Activated CD4-positive, alpha-beta T cell treated with anti-CD3 and anti-CD28 coated beads, Interleukin-2, amount 10 ng/mL, durations not matched to agents 24 days and 14 days (primary cell): ENCODE results near the gene ZNF512. TPM values are rescaled to one million over a fixed set of nuclear protein-coding genes. Genes with fewer than 3 reads are reported as not detected.

Experiments used
- DNase-seq: peaks from one replicate; pipeline ENCODE4 v3.0.0; 2022
- H3K27ac Mint-ChIP-seq: one replicate; pipeline ENCODE4 v1.8.0; 2022; ENCODE audit warnings: mild to moderate bottlenecking, mixed read lengths
- H3K27me3 Mint-ChIP-seq: one replicate; pipeline ENCODE4 v1.8.0; 2022; ENCODE audit warnings: mixed read lengths
- H3K36me3 Mint-ChIP-seq: one replicate; pipeline ENCODE4 v1.8.0; 2022; ENCODE audit warnings: low read depth, mild to moderate bottlenecking, mixed read lengths
- H3K4me1 Mint-ChIP-seq: one replicate; pipeline ENCODE4 v1.8.0; 2021; ENCODE audit warnings: mixed read lengths
- H3K4me3 Mint-ChIP-seq: one replicate; pipeline ENCODE4 v1.8.0; 2022; ENCODE audit warnings: mild to moderate bottlenecking, moderate library complexity, mixed read lengths
- H3K9me3 Mint-ChIP-seq: one replicate; pipeline ENCODE4 v1.8.0; 2021; ENCODE audit warnings: mixed read lengths
- intact Hi-C: fragments of 100-400 bp; cut with micrococcal nuclease; formaldehyde crosslinking; loops from one replicate; pipeline ENCODE4 v1.15.1; 2023
- total RNA-seq: library from RNA; stranded (reverse); gene quantifications from 2 replicates; pipeline ENCODE4 v1.2.3, GENCODE V29; 2022

Gene ZNF512
- total RNA-seq, 1 donor from 2014 or later, result 29.0 TPM

DNA sequence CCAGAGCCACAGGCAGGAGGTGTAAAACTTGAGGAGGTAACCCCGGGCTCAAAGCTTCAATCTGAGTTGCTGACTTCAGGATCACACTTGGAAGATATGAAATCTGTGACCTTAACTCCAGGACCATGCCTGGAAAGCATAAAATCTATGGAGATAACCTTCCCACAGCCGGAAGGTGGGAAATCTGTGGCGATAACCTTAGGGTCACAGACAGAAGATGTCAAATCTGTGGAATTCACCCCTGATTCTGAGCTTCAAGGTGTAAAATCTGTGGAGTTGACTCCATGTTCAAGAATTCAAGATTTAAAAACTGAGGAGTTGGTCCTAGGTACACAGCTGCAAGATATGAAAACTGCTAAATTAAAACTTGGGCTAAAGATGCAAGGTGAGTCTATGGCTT lies 11.6 kb upstream of the ZNF512 start:
- peaks cover 41% of the 10 kb centered on the region for H3K27me3 Mint-ChIP-seq
- DNase-seq, result no peak
- H3K36me3 Mint-ChIP-seq, result no peaks in the 10 kb centered on the region
- H3K4me1 Mint-ChIP-seq, result no peaks in the 10 kb centered on the region
- intact Hi-C loops, result no loop called here
- H3K4me3 Mint-ChIP-seq, result no peak overlapping the region
- H3K9me3 Mint-ChIP-seq, result peaks cover 11% of the 10 kb centered on the region
- no peak overlapping the region for H3K27ac Mint-ChIP-seq

DNA sequence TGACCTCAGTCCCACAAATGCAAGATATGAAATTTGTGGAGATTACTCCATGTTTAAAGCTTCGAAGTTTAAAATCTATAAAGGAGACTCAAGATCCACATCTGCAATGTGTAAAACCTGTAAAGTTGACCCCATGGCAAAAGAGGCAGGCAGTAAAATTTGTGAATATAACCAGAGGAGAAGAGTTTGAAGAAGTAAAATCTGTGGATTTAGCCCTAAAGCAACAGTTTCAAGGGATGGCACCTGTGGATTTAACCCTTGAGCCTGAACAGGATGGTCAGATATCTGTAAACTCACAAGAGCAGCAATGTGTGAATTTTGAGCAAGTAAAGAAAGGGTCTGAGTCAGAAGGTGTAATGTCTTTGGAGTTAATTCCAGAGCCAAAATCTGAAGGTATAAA lies 11.2 kb upstream of the ZNF512 start:
- Mint-ChIP-seq H3K27ac (no peak overlapping the region), H3K36me3 (no peaks in the 10 kb centered on the region), H3K27me3 (peaks cover 38% of the 10 kb centered on the region), H3K4me1 (no peaks in the 10 kb centered on the region), H3K9me3 (peaks cover 11% of the 10 kb centered on the region), H3K4me3 (no peak overlapping the region)
- intact Hi-C loops, result no loop called here
- no peak for DNase-seq

DNA sequence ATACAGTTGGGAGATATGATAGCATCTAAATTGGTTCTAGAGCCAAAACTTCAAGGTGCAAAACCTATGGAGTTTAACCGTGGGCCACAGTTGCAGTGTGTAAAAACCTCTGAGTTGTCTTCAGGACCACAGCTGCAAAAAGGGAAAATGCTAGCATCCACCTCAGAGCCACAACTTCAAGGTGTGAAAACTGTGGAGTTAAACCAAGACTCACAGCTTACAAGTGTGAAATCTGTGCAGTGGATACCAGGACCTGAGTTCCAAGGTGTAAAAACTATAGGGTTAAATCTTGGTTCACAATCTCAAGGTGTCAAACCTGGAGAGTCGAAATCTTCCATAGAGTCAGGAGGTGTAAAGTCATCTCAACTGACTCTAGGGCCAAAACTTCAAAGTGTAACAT lies 10.4 kb upstream of the ZNF512 start:
- no peak overlapping the region for H3K27ac Mint-ChIP-seq
- no peak for DNase-seq
- H3K9me3 Mint-ChIP-seq, result peaks cover 11% of the 10 kb centered on the region
- H3K36me3 Mint-ChIP-seq, result no peaks in the 10 kb centered on the region
- H3K4me3 Mint-ChIP-seq, result no peak overlapping the region
- no peaks in the 10 kb centered on the region for H3K4me1 Mint-ChIP-seq
- intact Hi-C loops, result no loop called here
- peaks cover 34% of the 10 kb centered on the region for H3K27me3 Mint-ChIP-seq

DNA sequence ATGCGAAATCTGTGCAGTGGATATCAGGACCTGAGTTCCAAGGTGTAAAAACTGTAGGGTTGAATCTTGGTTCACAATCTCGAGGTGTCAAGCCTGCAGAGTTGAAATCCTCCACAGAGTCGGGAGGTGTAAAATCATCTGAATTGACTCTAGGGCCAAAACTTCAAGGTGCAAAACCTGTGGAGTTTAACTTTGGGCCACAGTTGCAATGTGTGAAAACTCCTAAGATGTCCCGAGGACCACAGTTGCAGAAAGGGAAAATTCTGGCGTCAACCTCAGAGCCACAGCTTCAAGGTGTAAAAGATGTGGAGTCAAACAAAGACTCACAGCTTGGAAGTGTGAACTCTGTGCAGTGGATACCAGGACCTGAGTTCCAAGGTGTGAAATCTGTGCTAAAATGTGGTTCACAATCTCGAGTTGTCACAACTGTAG lies 9.8 kb upstream of the ZNF512 start:
- H3K27me3 Mint-ChIP-seq, result peaks cover 37% of the 10 kb centered on the region
- H3K4me1 Mint-ChIP-seq, result no peaks in the 10 kb centered on the region
- H3K36me3 Mint-ChIP-seq, result no peaks in the 10 kb centered on the region
- intact Hi-C loops, result no loop called here
- H3K4me3 Mint-ChIP-seq, result no peak overlapping the region
- H3K9me3 Mint-ChIP-seq, result peaks cover 15% of the 10 kb centered on the region
- no peak for DNase-seq
- no peak overlapping the region for H3K27ac Mint-ChIP-seq

DNA sequence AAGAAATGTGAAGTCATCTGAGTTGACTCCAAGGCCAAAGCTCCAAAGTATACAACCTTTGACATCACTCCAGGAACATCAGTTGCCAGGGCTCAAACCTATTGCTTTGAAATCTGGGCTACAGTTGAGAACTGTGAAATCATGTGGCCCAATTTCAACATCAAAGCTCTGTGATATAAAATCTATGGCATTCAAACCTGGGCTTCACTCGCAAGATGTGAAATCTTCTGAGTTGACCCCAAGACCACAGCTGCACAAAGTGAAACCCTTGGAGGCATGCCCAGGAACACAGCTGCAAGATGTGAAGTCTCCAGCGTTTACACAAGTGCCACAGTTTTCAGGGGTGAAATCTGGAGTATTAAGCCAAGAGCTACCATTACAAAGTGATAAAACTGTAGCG lies 9.4 kb upstream of the ZNF512 start:
- H3K36me3 Mint-ChIP-seq, result no peaks in the 10 kb centered on the region
- intact Hi-C loops, result no loop called here
- peaks cover 10% of the 10 kb centered on the region for H3K9me3 Mint-ChIP-seq
- H3K4me1 Mint-ChIP-seq, result no peaks in the 10 kb centered on the region
- no peak for DNase-seq
- H3K4me3 Mint-ChIP-seq, result no peak overlapping the region
- H3K27me3 Mint-ChIP-seq, result peaks cover 34% of the 10 kb centered on the region
- H3K27ac Mint-ChIP-seq, result no peak overlapping the region

DNA sequence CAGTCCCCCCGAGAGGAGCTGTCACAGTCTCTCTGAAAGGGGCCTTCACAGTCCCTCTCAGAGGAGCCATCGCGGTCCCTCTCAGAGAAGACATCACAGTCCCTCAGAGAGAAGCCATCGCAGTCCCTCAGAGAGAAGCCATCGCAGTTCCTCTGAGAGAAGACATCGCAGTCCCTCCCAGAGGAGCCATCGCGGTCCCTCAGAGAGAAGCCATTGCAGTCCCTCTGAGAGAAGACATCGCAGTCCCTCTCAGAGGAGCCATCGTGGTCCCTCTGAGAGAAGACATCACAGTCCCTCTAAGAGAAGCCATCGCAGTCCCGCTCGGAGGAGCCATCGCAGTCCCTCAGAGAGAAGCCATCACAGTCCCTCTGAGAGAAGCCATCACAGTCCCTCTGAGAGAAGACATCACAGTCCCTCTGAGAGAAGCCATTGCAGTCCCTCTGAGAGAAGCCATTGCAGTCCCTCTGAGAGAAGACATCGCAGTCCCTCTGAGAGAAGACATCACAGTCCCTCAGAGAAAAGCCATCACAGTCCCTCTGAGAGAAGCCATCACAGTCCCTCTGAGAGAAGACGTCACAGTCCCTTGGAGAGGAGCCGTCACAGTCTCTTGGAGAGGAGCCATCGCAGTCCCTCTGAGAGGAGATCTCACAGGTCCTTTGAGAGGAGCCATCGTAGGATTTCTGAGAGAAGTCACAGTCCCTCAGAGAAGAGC lies 1.3 kb upstream of the ZNF512 start:
- peak; percentile 68 for DNase-seq
- Mint-ChIP-seq H3K27me3 (peaks cover 9% of the 10 kb centered on the region), H3K36me3 (peaks cover 22% of the 10 kb centered on the region), H3K4me3 (peak overlapping the region; percentile 92), H3K9me3 (peaks cover 12% of the 10 kb centered on the region), H3K4me1 (peaks cover 34% of the 10 kb centered on the region), H3K27ac (peak overlapping the region; percentile 55)
- intact Hi-C loops, result loop anchor here (2.0 to 10.0 kb wide), 3 partner anchors 47 to 174 kb away; partner anchors contain the start of genes CCDC121, GPN1, PPM1G and SLC4A1AP

DNA sequence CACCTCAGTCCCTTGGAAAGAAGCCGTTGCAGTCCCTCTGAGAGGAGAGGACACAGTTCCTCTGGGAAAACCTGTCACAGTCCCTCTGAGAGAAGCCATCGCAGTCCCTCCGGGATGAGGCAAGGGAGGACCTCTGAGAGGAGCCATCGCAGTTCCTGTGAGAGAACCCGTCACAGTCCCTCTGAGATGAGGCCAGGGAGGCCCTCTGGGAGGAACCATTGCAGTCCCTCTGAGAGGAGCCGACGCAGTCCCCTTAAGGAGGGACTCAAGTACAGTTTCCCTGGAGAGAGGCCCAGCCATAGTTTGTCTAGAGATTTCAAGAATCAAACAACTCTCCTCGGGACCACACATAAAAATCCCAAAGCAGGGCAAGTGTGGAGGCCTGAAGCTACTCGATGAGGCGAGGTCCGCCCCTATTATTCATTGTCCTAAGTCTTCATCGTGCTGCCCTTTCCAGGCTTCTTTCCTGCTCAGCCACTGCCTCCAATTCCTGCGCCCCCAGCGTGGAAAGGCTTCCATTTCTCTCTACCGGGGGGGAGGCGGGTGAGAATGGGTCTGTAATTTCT lies 630 bp upstream of the ZNF512 start:
- Mint-ChIP-seq H3K4me1 (peaks cover 40% of the 10 kb centered on the region), H3K27ac (peak overlapping the region; percentile 88), H3K9me3 (peaks cover 15% of the 10 kb centered on the region), H3K4me3 (peak overlapping the region; percentile 92), H3K36me3 (peaks cover 28% of the 10 kb centered on the region), H3K27me3 (peaks cover 9% of the 10 kb centered on the region)
- intact Hi-C loops, result loop anchor here (2.0 to 10.0 kb wide), 3 partner anchors 47 to 175 kb away; partner anchors contain the start of genes CCDC121, GPN1, PPM1G and SLC4A1AP
- DNase-seq, result no peak

DNA sequence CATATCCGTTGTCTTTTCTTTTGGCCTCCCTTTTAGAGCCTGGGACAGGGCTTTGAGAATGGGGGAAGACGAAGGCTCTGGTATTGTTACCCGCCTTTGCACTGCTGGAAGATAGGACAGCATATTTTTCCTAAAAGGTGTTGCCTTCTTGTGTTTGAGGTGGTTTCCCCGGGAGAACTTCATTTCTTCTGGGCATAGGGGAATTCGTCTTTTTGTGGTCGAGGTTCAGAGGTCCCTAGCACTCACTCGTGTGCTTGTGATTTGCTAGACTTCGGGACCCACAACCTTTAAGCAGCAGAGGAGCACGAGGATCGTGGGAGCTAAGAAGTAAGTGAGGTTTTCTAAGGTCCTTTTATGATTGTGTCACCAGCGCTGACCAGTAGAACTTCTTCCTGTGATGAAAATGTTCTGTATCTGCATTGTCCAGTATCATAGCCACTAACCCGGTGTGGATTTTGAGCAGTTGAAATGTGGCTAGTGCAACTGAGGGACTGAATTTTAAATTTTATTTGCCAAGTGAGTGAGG lies 611 bp downstream of the ZNF512 start:
- no peak for DNase-seq
- Mint-ChIP-seq H3K9me3 (peaks cover 10% of the 10 kb centered on the region), H3K4me1 (peaks cover 46% of the 10 kb centered on the region), H3K4me3 (peak overlapping the region; percentile 92), H3K36me3 (peaks cover 36% of the 10 kb centered on the region), H3K27me3 (no peaks in the 10 kb centered on the region), H3K27ac (peak overlapping the region; percentile 88)
- intact Hi-C loops, result loop anchor here (1.0 to 10.0 kb wide), 4 partner anchors 45 to 176 kb away; partner anchors contain the start of genes CCDC121, GPN1, IFT172 and PPM1G

DNA sequence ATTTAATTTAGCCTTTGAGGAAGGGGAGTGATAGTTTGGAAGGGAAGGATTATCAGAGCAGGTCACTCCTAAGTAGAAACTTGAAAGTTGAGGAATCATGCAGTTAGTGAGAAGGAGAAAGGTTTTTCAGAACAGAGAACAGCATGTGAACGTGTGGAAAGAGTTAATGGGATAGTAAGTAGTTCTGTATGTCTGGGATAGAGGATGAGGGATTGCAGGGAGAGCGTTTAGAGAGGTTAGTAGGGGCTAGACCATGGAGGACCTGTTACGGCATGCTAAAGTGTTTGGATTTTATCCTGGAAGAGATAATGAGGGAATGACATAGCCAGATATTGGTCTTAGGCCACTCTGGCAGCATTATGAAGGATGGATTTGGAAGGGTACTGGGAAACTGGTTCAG lies 1.8 kb downstream of the ZNF512 start:
- Mint-ChIP-seq H3K9me3 (peaks cover 10% of the 10 kb centered on the region), H3K27me3 (no peaks in the 10 kb centered on the region), H3K4me1 (peaks cover 48% of the 10 kb centered on the region), H3K36me3 (peaks cover 38% of the 10 kb centered on the region), H3K27ac (peak overlapping the region; percentile 15), H3K4me3 (peak overlapping the region; percentile 92)
- DNase-seq, result no peak
- intact Hi-C loops, result loop anchor here (5.0 to 10.0 kb wide), 2 partner anchors 80 to 177 kb away; partner anchors contain the start of genes PPM1G, SLC4A1AP and SUPT7L

DNA sequence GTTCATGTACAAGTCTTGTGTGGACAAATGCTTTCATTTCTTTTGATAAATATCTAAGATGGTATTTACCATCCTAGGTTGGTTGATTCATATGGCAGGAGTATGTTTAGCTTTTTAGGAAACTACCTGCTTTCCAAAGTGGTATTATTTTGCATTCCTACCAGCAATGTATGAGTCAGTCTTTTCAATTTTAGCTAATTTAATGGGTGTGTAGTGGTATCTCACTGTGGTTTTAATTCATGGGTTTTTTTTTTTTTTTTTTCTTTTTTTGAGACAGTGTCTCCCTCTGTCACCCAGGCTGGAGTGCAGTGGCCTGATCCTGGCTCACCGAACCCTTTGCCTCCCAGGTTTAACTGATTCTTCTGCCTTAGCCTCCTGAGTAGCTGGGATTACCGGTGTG lies 4.2 kb downstream of the ZNF512 start:
- H3K9me3 Mint-ChIP-seq, result peaks cover 15% of the 10 kb centered on the region
- H3K4me3 Mint-ChIP-seq, result peak overlapping the region; percentile 21
- no peaks in the 10 kb centered on the region for H3K27me3 Mint-ChIP-seq
- peaks cover 53% of the 10 kb centered on the region for H3K4me1 Mint-ChIP-seq
- peaks cover 54% of the 10 kb centered on the region for H3K36me3 Mint-ChIP-seq
- no peak for DNase-seq
- H3K27ac Mint-ChIP-seq, result peak overlapping the region; percentile 79
- intact Hi-C loops, result loop anchor here (10.0 kb wide), 1 partner anchor 78 kb away; the partner anchor contains the start of genes SLC4A1AP and SUPT7L

DNA sequence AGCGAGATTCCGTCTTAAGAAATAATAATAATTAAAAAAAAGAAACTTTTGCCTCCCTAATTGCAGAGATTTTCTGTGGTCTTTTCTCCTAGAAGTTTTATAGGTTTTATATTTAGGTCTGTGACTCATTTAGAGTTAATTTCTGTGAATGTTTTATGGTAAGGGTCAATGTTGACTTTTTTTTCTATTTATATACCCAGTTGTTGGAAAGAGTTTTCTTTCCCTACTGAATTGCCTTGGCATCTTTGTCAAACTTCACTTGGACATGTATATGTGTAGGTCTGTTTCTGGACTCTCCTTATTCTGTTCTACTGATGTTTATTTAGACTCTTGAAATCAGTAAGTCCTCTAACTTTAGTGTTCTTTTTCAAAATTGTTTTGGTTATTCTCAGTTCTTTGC lies 5.5 kb downstream of the ZNF512 start:
- Mint-ChIP-seq H3K4me1 (peaks cover 47% of the 10 kb centered on the region), H3K27ac (no peak overlapping the region), H3K9me3 (peaks cover 12% of the 10 kb centered on the region), H3K36me3 (peaks cover 58% of the 10 kb centered on the region), H3K27me3 (no peaks in the 10 kb centered on the region), H3K4me3 (no peak overlapping the region)
- DNase-seq, result no peak
- intact Hi-C loops, result loop anchor here (10.0 kb wide), 1 partner anchor 76 kb away; the partner anchor contains the start of genes SLC4A1AP and SUPT7L

DNA sequence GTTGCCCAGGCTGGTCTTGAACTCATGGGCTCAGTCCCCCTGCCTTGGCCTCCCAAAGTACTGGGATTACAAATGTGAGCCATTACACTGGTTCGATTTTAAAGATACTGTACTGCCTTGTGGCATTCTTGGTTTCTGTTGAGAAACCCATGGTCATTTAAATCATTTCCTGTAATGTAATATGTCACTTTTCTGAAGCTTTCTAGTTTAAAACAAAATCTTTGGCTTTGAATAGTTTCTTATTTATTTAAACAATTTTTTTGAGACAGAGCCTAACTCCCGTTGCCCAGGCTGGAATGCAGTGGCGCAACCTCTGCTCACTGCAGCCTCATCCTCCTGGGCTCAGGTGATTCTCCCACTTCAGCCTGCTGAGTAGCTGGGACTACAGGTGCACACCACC lies 8.9 kb downstream of the ZNF512 start:
- no peaks in the 10 kb centered on the region for H3K27me3 Mint-ChIP-seq
- intact Hi-C loops, result no loop called here
- no peak for DNase-seq
- H3K4me3 Mint-ChIP-seq, result no peak overlapping the region
- H3K4me1 Mint-ChIP-seq, result peaks cover 22% of the 10 kb centered on the region
- H3K36me3 Mint-ChIP-seq, result peaks cover 66% of the 10 kb centered on the region
- no peak overlapping the region for H3K27ac Mint-ChIP-seq
- peaks cover 10% of the 10 kb centered on the region for H3K9me3 Mint-ChIP-seq

DNA sequence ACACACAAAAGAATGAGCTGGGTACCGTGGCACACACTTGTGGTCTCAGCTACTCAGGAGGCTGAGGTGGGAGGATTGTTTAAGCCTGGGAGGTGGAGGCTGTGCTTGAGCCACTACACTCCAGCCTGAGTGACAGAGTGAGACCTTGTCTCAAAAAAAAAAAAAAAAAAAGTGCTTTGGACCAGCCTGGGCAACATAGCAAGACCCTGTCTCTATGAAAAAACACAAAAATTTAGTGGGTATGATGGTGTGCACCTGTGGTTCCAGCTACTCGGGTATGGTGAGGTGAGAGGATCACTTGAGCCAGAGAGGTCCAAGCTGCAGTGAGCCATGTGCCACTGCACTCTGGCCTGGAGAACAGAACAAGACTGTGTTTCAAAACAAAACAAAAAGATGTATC lies 10.4 kb downstream of the ZNF512 start:
- intact Hi-C loops, result no loop called here
- no peaks in the 10 kb centered on the region for H3K27me3 Mint-ChIP-seq
- peaks cover 67% of the 10 kb centered on the region for H3K36me3 Mint-ChIP-seq
- no peak for DNase-seq
- H3K4me1 Mint-ChIP-seq, result peaks cover 20% of the 10 kb centered on the region
- H3K27ac Mint-ChIP-seq, result no peak overlapping the region
- H3K9me3 Mint-ChIP-seq, result peaks cover 8% of the 10 kb centered on the region
- no peak overlapping the region for H3K4me3 Mint-ChIP-seq
